RWPE2 (cell line): ENCODE measurements around the gene GRIN1.

ENCODE experiments used
- ATAC-seq: fragments of 200-7000 bp; cut with Tn5 transposase; 3 replicates; pipeline ENCODE4 v1.9.1; 2021; ENCODE audit warnings: low read depth
- DNase-seq: peaks from one replicate; pipeline ENCODE4 v3.0.0-alpha.2; 2020; ENCODE audit warnings: low spot score
- H3K27ac ChIP-seq: fragments of 450-650 bp; 2 replicates; pipeline ENCODE4 v1.5.1; 2017; ENCODE audit warnings: mild to moderate bottlenecking; ENCODE audit not compliant: poor library complexity, severe bottlenecking
- H3K27me3 ChIP-seq: fragments of 250-450 bp; sonication (Bioruptor Pico); 2 replicates; pipeline ENCODE4 v1.5.1; 2021; ENCODE audit warnings: mild to moderate bottlenecking, moderate library complexity; ENCODE audit not compliant: insufficient read depth, poor library complexity, severe bottlenecking
- H3K36me3 ChIP-seq: fragments of 250-450 bp; sonication (Bioruptor Pico); 2 replicates; pipeline ENCODE4 v1.5.1; 2020; ENCODE audit warnings: low read depth, mild to moderate bottlenecking, moderate library complexity
- H3K4me1 ChIP-seq: fragments of 250-450 bp; sonication (Bioruptor Pico); 2 replicates; pipeline ENCODE4 v1.5.1; 2021; ENCODE audit warnings: mild to moderate bottlenecking, moderate library complexity; ENCODE audit not compliant: insufficient read depth, poor library complexity, severe bottlenecking
- H3K4me3 ChIP-seq: fragments of 250-450 bp; sonication (Bioruptor Pico); 2 replicates; pipeline ENCODE4 v1.5.1; 2021; ENCODE audit warnings: mild to moderate bottlenecking, moderate library complexity; ENCODE audit not compliant: severe bottlenecking
- H3K9me3 ChIP-seq: fragments of 250-450 bp; sonication (Bioruptor Pico); 2 replicates; pipeline ENCODE4 v1.5.1; 2021; ENCODE audit warnings: mild to moderate bottlenecking, moderate library complexity; ENCODE audit not compliant: severe bottlenecking
- TF ChIP-seq, protein P1 (sequence below): fragments of 450-650 bp; IDR thresholded peaks from one replicate; pipeline ENCODE4 v1.5.1; 2017; ENCODE audit warnings: mild to moderate bottlenecking, moderate library complexity; ENCODE audit not compliant: poor library complexity, severe bottlenecking

The GRIN1 gene

DNA sequence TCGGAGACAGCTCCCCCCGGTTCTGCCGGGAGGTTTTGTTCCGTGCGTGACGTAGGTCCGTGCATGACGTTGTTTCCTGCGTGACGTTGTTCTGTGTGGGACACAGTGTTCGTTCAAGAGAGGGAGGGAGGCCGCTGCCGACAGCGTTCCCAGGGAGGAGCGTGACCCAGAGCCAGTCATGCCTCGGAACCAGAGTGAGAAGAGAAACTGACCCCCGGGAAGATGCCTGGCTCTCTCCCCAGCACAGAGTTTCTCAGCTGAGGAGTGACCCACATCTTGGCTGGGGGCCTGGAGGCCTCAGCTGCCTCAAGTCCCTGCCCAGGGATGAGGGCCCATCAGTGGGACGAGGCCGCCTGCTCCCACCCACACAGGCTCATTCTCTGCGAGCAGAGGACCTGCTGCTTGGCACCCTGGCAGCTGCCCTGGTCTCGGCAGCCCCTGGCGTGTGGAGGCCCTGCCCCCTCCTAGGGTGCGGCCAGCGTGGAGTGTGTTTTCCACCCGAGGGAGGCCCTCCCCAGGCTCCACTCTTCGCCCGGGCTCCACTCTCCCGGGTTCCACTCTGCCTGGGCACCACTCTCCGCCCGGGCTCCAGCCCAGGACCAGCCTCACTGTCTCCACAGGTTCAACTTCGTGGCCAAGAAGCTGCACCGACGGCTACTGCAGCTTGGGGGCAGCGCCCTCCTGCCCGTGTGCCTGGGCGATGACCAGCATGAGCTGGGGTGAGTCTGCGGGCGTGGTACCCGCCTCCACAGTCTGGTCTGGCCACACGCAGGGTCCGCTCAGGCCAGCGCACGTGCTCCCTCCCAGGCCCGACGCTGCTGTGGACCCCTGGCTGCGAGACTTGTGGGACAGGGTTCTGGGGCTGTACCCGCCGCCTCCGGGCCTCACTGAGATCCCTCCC lies 74.5 kb downstream of the GRIN1 start:
- H3K4me1 ChIP-seq: no peaks in the 10 kb centered on the region
- no peak overlapping the region for H3K27ac ChIP-seq
- no peak for ATAC-seq
- no peak overlapping the region for H3K4me3 ChIP-seq
- no peak for DNase-seq
- peaks cover 7% of the 10 kb centered on the region; the same call in 1 of the 2 replicates for H3K36me3 ChIP-seq
- H3K9me3 ChIP-seq: no peaks in the 10 kb centered on the region
- TF ChIP-seq, protein P1, sequence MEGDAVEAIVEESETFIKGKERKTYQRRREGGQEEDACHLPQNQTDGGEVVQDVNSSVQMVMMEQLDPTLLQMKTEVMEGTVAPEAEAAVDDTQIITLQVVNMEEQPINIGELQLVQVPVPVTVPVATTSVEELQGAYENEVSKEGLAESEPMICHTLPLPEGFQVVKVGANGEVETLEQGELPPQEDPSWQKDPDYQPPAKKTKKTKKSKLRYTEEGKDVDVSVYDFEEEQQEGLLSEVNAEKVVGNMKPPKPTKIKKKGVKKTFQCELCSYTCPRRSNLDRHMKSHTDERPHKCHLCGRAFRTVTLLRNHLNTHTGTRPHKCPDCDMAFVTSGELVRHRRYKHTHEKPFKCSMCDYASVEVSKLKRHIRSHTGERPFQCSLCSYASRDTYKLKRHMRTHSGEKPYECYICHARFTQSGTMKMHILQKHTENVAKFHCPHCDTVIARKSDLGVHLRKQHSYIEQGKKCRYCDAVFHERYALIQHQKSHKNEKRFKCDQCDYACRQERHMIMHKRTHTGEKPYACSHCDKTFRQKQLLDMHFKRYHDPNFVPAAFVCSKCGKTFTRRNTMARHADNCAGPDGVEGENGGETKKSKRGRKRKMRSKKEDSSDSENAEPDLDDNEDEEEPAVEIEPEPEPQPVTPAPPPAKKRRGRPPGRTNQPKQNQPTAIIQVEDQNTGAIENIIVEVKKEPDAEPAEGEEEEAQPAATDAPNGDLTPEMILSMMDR: peak; percentile 20
- no peaks in the 10 kb centered on the region for H3K27me3 ChIP-seq

- no peak for ATAC-seq
- Histone ChIP-seq H3K36me3 (peaks cover 6% of the 10 kb centered on the region; the same call in 1 of the 2 replicates), H3K27ac (no peak overlapping the region), H3K9me3 (no peaks in the 10 kb centered on the region), H3K27me3 (no peaks in the 10 kb centered on the region), H3K4me1 (peaks cover 5% of the 10 kb centered on the region), H3K4me3 (no peak overlapping the region)
- TF ChIP-seq, protein P1: no peak
- DNase-seq: no peak
Observed at GRCh38 chr9:137214620-137215019, 75.7 kb downstream of the GRIN1 start.

DNA sequence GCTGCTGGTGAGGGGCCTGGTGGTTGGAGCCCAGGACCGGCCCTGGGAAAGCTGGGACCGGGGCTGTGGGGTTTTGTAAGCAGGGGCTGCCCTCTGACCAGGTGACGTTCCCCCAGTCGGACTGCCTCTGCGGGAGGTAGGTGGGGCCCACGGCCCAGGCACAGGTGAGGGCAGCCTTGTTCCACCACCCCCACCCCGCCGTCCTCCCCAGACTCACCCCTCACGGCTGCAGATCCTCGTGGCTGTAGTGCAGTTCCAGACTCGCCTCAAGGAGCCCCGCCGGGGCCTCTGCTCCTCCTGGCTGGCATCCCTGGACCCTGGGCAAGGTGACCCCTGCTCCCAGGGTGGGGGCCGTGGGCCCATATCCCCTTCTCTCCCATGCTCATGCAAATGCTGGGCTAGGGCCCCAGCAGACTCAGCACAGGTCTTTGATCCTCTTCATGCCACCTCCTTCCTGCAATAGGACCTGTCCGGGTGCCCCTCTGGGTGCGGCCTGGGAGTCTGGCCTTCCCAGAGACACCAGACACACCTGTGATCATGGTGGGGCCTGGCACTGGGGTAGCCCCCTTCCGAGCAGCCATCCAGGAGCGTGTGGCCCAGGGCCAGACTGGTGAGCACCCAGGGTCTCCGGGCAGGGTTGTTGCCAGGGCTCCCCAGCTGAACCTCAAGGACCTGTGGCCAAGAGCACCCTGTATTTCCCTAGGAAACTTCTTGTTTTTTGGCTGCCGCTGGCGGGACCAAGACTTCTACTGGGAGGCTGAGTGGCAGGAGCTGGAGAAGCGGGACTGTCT lies 76.4 kb downstream of the GRIN1 start:
- Histone ChIP-seq H3K4me1 (peaks cover 5% of the 10 kb centered on the region), H3K27me3 (no peaks in the 10 kb centered on the region), H3K4me3 (no peak overlapping the region), H3K36me3 (peaks cover 4% of the 10 kb centered on the region; the same call in 1 of the 2 replicates), H3K27ac (no peak overlapping the region), H3K9me3 (no peaks in the 10 kb centered on the region)
- TF ChIP-seq, protein P1: no peak
- ATAC-seq: no peak
- no peak for DNase-seq

DNA sequence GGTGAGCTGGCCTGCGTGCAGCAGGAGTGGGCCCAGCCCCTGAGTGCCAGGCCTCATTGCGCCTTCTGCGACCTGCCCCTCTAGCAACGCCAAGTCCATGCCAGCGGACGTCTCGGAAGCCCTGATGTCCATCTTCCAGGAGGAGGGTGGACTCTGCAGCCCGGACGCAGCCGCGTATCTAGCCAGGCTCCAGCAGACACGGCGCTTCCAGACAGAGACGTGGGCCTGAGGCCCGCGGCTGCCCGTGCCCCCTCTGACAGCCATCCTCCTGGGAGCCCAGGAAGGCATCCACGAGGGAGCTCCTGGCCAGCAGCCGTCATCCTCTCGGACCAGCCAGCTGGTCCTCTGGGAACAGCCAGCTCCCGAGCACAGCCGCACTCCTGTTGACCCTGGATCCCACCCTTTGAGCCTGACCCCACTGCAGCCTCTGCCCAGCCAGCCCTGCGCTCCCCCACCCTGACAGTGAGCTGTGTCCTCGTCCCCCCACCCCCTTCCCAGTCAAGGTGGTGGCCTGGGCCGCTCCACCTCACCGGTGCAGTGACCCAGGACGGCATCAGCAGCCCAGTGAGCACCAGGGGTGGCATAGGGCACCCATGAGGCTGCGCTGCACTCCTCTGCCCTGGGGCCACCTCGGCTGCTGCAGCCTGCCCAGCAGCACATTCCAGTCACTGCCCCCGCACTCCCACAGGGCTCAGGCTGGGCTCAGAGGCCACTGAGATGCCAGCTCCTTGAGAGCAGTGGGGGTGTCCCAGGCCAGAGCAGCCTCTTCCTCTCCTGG lies 77.4 kb downstream of the GRIN1 start:
- TF ChIP-seq, protein P1: no peak
- peak overlapping the region; percentile 42 for H3K27ac ChIP-seq
- ATAC-seq: no peak
- H3K9me3 ChIP-seq: no peaks in the 10 kb centered on the region
- 0 out of 2 replicates have a peak, but pooled peaks cover 2% of the 10 kb centered on the region for H3K36me3 ChIP-seq
- peaks cover 5% of the 10 kb centered on the region for H3K4me1 ChIP-seq
- H3K27me3 ChIP-seq: no peaks in the 10 kb centered on the region
- no peak overlapping the region for H3K4me3 ChIP-seq
- no peak for DNase-seq
